ENCODE data around the gene UBR2.
A peak's percentile ranks its signal among the peaks of the same experiment; 100 is the strongest.

Gene UBR2

GRCh38 chr6:42563697-42564505 lies at the start of gene UBR2:
TSS of gene UBR2 (plus strand) at chr6:42564029. CDS start at chr6:42564320, 291 bp downstream.
- peak; percentile 98 for DNase-seq

GRCh38 chr6:42514745-42515144 lies 49.1 kb upstream of the UBR2 start:
- DNase-seq: no peak

- DNase-seq: no peak
Observed at GRCh38 chr6:42519779-42520178, 44.0 kb upstream of the UBR2 start.

- no peak for DNase-seq
Observed at GRCh38 chr6:42520786-42521607, 42.8 kb upstream of the UBR2 start.

- no peak for DNase-seq
Observed at GRCh38 chr6:42522036-42522435, 41.8 kb upstream of the UBR2 start.

GRCh38 chr6:42522942-42523814 lies 40.7 kb upstream of the UBR2 start:
- no peak for DNase-seq

- DNase-seq: no peak
Observed at GRCh38 chr6:42525206-42525605, 38.6 kb upstream of the UBR2 start.

- DNase-seq: no peak
Observed at GRCh38 chr6:42526616-42527015, 37.2 kb upstream of the UBR2 start.

- no peak for DNase-seq
Observed at GRCh38 chr6:42527204-42527603, 36.6 kb upstream of the UBR2 start.

- no peak for DNase-seq
Observed at GRCh38 chr6:42530296-42530695, 33.5 kb upstream of the UBR2 start.

- no peak for DNase-seq
Observed at GRCh38 chr6:42530751-42531150, 33.1 kb upstream of the UBR2 start.

GRCh38 chr6:42532038-42532669 lies 31.7 kb upstream of the UBR2 start:
- DNase-seq: peak; percentile 46

GRCh38 chr6:42533794-42534193 lies 30.0 kb upstream of the UBR2 start:
- DNase-seq: no peak

- no peak for DNase-seq
Observed at GRCh38 chr6:42537536-42537935, 26.3 kb upstream of the UBR2 start.

- no peak for DNase-seq
Observed at GRCh38 chr6:42539135-42539534, 24.7 kb upstream of the UBR2 start.

GRCh38 chr6:42545226-42545773 lies 18.5 kb upstream of the UBR2 start:
- DNase-seq: no peak

- peak; percentile 74 for DNase-seq
Observed at GRCh38 chr6:42547407-42548329, 16.2 kb upstream of the UBR2 start.

- DNase-seq: no peak
Observed at GRCh38 chr6:42550277-42550676, 13.6 kb upstream of the UBR2 start.

- no peak for DNase-seq
Observed at GRCh38 chr6:42551217-42551616, 12.6 kb upstream of the UBR2 start.

GRCh38 chr6:42552380-42552779 lies 11.4 kb upstream of the UBR2 start:
- no peak for DNase-seq
